ENCODE data around the gene PEPD.
"Not testable (repeated sequence)": the region's sequence is repeated elsewhere in the genome, so short reads cannot be mapped to it uniquely, and the experiment has no call there.

Gene PEPD

GRCh38 chr19:33521480-33522370 is at the start of gene PEPD:
TSS of gene PEPD (minus strand) at chr19:33521791. CDS start at chr19:33521760, 31 bp downstream.
- TF ChIP-seq, protein P1, sequence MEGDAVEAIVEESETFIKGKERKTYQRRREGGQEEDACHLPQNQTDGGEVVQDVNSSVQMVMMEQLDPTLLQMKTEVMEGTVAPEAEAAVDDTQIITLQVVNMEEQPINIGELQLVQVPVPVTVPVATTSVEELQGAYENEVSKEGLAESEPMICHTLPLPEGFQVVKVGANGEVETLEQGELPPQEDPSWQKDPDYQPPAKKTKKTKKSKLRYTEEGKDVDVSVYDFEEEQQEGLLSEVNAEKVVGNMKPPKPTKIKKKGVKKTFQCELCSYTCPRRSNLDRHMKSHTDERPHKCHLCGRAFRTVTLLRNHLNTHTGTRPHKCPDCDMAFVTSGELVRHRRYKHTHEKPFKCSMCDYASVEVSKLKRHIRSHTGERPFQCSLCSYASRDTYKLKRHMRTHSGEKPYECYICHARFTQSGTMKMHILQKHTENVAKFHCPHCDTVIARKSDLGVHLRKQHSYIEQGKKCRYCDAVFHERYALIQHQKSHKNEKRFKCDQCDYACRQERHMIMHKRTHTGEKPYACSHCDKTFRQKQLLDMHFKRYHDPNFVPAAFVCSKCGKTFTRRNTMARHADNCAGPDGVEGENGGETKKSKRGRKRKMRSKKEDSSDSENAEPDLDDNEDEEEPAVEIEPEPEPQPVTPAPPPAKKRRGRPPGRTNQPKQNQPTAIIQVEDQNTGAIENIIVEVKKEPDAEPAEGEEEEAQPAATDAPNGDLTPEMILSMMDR (IDR thresholded peaks at IDR 0.05; ENCODE audit: borderline replicate concordance, insufficient read depth, low read depth, low read length) = no peak
- H3K4me3 ChIP-seq (ENCODE audit: low read depth, low read length) = peak within 1 kb of the TSS; percentile 72

DNA sequence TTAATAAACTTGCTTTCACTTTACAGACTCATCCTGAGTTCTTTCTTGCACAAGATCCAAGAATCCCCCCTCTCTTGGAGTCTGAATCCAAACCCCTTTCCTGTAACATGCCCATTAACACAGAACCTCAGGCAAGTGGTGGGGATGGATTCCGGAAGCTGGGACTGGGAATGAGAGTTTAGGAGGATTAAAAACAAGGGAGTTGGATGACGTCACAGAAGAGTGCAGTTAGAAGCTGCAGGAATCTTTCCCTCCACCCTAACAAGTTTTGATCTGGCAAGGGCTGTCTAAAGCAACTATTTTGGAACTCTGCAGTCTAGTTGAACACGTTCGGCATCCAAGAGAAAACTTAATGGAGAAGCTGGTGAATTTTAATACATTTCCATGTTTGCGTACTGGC is 48.2 kb upstream of the PEPD start:
- TF ChIP-seq, protein P1 (IDR thresholded peaks at IDR 0.05; ENCODE audit: borderline replicate concordance, insufficient read depth, low read depth, low read length) = no peak
- no peak overlapping the region for H3K4me3 ChIP-seq (ENCODE audit: low read depth, low read length)

DNA sequence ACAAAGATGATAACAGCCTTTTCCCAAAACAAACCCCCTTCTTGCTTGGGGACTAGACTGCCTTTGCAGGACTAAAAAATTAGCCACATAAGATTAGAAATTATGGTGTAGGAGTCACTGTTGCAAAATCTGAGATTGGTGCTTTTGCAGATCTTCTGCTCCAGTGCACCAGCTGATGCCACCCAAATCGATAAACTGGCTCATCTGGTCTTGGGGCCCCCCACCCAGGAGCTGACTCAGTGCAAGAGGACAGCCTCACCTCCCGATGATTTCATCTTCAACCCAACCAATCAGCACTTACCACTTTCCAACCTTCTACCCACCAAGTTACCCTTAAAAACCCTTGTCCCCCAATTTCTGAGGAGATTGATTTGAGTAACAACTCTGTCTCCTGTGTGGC is 47.1 kb upstream of the PEPD start:
- H3K4me3 ChIP-seq (ENCODE audit: low read depth, low read length) = no peak overlapping the region
- TF ChIP-seq, protein P1 (IDR thresholded peaks at IDR 0.05; ENCODE audit: borderline replicate concordance, insufficient read depth, low read depth, low read length) = no peak

GRCh38 chr19:33564836-33565338 is 43.3 kb upstream of the PEPD start:
- TF ChIP-seq, protein P1 (IDR thresholded peaks at IDR 0.05; ENCODE audit: borderline replicate concordance, insufficient read depth, low read depth, low read length) = no peak
- no peak overlapping the region for H3K4me3 ChIP-seq (ENCODE audit: low read depth, low read length)

DNA sequence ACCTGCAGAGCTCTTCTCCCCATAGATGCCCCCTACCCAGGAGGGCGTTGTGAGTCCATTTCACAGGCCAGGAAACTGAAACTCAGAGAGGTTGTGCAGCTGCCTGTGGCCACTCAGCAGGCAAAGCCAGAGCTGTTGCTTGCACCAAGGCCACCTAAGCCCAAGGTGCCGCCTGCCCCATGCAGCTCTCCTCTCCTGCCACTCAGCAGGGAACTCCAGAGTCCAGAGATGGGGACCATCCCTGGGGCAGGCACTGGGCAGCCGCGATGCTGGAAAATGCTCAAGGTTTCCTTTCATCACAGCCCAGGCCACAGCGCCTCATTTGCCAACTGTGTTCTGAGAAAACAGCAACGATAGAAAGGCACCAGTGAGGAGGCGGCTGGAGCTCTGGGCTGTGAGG is 41.0 kb upstream of the PEPD start:
- H3K4me3 ChIP-seq (ENCODE audit: low read depth, low read length) = no peak overlapping the region
- TF ChIP-seq, protein P1 (IDR thresholded peaks at IDR 0.05; ENCODE audit: borderline replicate concordance, insufficient read depth, low read depth, low read length) = no peak

GRCh38 chr19:33561666-33562065 is 40.1 kb upstream of the PEPD start:
- not testable (repeated sequence) for H3K4me3 ChIP-seq (ENCODE audit: low read depth, low read length)

GRCh38 chr19:33561261-33561660 is 39.7 kb upstream of the PEPD start:
- no peak overlapping the region for H3K4me3 ChIP-seq (ENCODE audit: low read depth, low read length)
- TF ChIP-seq, protein P1 (IDR thresholded peaks at IDR 0.05; ENCODE audit: borderline replicate concordance, insufficient read depth, low read depth, low read length) = no peak

Measured in GM12875 (cell line).